ENCODE data around the gene LIG1.

DNA sequence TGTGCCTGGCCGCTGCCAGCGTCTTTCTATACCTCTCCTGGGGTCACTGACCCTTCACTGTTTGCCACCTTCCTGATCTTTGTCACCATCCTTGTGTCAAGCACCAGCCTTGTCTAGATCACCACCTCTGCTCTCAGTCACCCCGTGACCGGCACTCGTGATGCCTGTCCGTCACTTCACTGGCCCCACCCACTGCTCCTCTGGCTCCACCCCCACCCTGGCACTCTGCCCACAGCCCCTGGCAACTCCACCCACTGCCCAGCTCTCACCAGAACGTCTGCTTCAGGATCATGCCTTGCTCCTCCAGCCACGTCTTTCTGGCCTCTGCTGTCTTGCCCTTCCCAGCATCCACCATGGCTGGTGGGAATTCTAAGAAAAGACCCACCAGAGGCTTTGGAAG, 34.7 kb downstream of the LIG1 start:
- TF ChIP-seq CTCF (IDR thresholded peaks at IDR 0.05 in 4 of 5, conservative IDR thresholded peaks at IDR 0.05 in 1 of 5), result no peak
- no peak for TF ChIP-seq POLR2A (IDR thresholded peaks at IDR 0.05)
